Esophagus (tissue), 2 donors: ENCODE measurements around the gene CD84. TPM values are rescaled to one million over a fixed set of nuclear protein-coding genes. Genes with fewer than 3 reads are reported as not detected.
"Not testable (repeated sequence)": the region's sequence is repeated elsewhere in the genome, so short reads cannot be mapped to it uniquely, and the experiment has no call there.

Experiments used
- H3K27ac ChIP-seq, 2 donors: one replicate each; pipeline ENCODE4 v1.5.1; 2013; ENCODE audit warnings: low read depth in 2 of 2, mild to moderate bottlenecking in 2 of 2, inconsistent platforms in 1 of 2, low read length in 1 of 2, moderate library complexity in 1 of 2
- H3K27me3 ChIP-seq, 2 donors: one replicate each; pipeline ENCODE4 v1.6.1; 2013; ENCODE audit warnings: low read length in 2 of 2, control low read depth in 1 of 2, mild to moderate bottlenecking in 1 of 2; ENCODE audit not compliant: insufficient read depth in 2 of 2, control insufficient read depth in 1 of 2
- H3K36me3 ChIP-seq, 2 donors: one replicate each; pipeline ENCODE4 v1.6.1; 2013; ENCODE audit warnings: low read length in 1 of 2; ENCODE audit not compliant: control insufficient read depth in 2 of 2, insufficient read depth in 2 of 2
- H3K4me1 ChIP-seq, 2 donors: one replicate each; pipeline ENCODE4 v1.6.1; 2013; ENCODE audit warnings: low read length in 1 of 2; ENCODE audit not compliant: control insufficient read depth in 2 of 2, insufficient read depth in 2 of 2
- H3K4me3 ChIP-seq, 2 donors: one replicate each; pipeline ENCODE4 v1.5.1; 2013; ENCODE audit warnings: low read length in 2 of 2, mild to moderate bottlenecking in 2 of 2, low read depth in 1 of 2, moderate library complexity in 1 of 2
- H3K9me3 ChIP-seq, 2 donors: one replicate each; pipeline ENCODE4 v1.6.1; 2013; ENCODE audit warnings: mild to moderate bottlenecking in 2 of 2, low read depth in 1 of 2, low read length in 1 of 2, moderate library complexity in 1 of 2; ENCODE audit not compliant: control insufficient read depth in 2 of 2, insufficient read depth in 1 of 2
- WGBS, 2 donors: extraction: QIAGEN DNeasy Blood & Tissue Kit; methylation state at CpG; one replicate each; pipeline ENCODE4 v1.1.7; 2013; 5-methylcytosine and 5-hydroxymethylcytosine counted together
- polyA plus RNA-seq, 2 donors: library from polyadenylated mRNA; stranded (reverse); fragments of 200-250 nt; gene quantifications; one replicate each; pipeline ENCODE4 v1.2.3, GENCODE V29; 2013
- donor health status: healthy with polysubstance abuse.
- donor health status: Bipolar disorder and iron deficiency.

The CD84 gene
- polyA plus RNA-seq, 2 donors: 0.26 to 0.29 TPM

GRCh38 chr1:160499631-160500030 lies 79.7 kb downstream of the CD84 start:
- WGBS, 2 donors: 87 to 93% methylated on average over 1 of the region's 1 CpG
- Histone ChIP-seq H3K36me3 (no peaks in the 10 kb centered on the region), H3K4me3 (no peak overlapping the region), H3K27me3 (no peaks in the 10 kb centered on the region), H3K4me1 (no peaks in the 10 kb centered on the region), H3K27ac (no peak overlapping the region), H3K9me3 (no peaks in the 10 kb centered on the region)

- H3K4me1 ChIP-seq, H3K36me3 ChIP-seq, H3K27ac ChIP-seq, H3K9me3 ChIP-seq, H3K4me3 ChIP-seq, H3K27me3 ChIP-seq: not testable (repeated sequence)
- 86 to 88% methylated on average over 3 of the region's 3 CpGs for WGBS, 2 donors
Observed at GRCh38 chr1:160498301-160499065, 80.8 kb downstream of the CD84 start.

- Histone ChIP-seq H3K9me3 (no peaks in the 10 kb centered on the region), H3K27ac (no peak overlapping the region), H3K36me3 (no peaks in the 10 kb centered on the region), H3K4me3 (no peak overlapping the region), H3K27me3 (no peaks in the 10 kb centered on the region), H3K4me1 (no peaks in the 10 kb centered on the region)
- 85 to 88% methylated on average over 4 of the region's 4 CpGs for WGBS, 2 donors
Observed at GRCh38 chr1:160496334-160496733, 83.0 kb downstream of the CD84 start.

- Histone ChIP-seq H3K36me3 (no peaks in the 10 kb centered on the region), H3K4me1 (no peaks in the 10 kb centered on the region), H3K27ac (no peak overlapping the region), H3K9me3 (no peaks in the 10 kb centered on the region), H3K4me3 (no peak overlapping the region), H3K27me3 (no peaks in the 10 kb centered on the region)
- 81 to 82% methylated on average over 3 of the region's 3 CpGs for WGBS, 2 donors
Observed at GRCh38 chr1:160494620-160495019, 84.7 kb downstream of the CD84 start.

- Histone ChIP-seq H3K9me3 (no peaks in the 10 kb centered on the region), H3K27ac (no peak overlapping the region), H3K36me3 (no peaks in the 10 kb centered on the region), H3K4me3 (no peak overlapping the region), H3K27me3 (no peaks in the 10 kb centered on the region), H3K4me1 (no peaks in the 10 kb centered on the region)
- 75 to 85% methylated on average over 2 of the region's 2 CpGs for WGBS, 2 donors
Observed at GRCh38 chr1:160492617-160493016, 86.7 kb downstream of the CD84 start.

GRCh38 chr1:160491981-160492380 lies 87.3 kb downstream of the CD84 start:
- 94 to 96% methylated on average over 3 of the region's 3 CpGs for WGBS, 2 donors

More at GRCh38 chr1:160491981-160492380, 87.3 kb downstream of the CD84 start:
- Histone ChIP-seq H3K27me3 (no peaks in the 10 kb centered on the region), H3K4me3 (no peak overlapping the region), H3K9me3 (no peaks in the 10 kb centered on the region), H3K36me3 (no peaks in the 10 kb centered on the region), H3K27ac (no peak overlapping the region), H3K4me1 (no peaks in the 10 kb centered on the region)

Other genes with a start within 250 kb of the CD84 start
- 10 to 100 TPM; 45.1 to 51.1 TPM for gene COPA, start 236.2 kb downstream of the CD84 start, polyA plus RNA-seq
- 10 to 100 TPM; 34.2 to 34.9 TPM for gene NCSTN, start 236.1 kb downstream of the CD84 start, polyA plus RNA-seq
- under 1 TPM; 0.08 to 0.09 TPM for gene NHLH1, start 212.4 kb downstream of the CD84 start, polyA plus RNA-seq
- gene VANGL2, start 178.9 kb downstream of the CD84 start, polyA plus RNA-seq: 1 to 10 TPM; 4.5 to 6.8 TPM
- gene SLAMF6, start 56.2 kb downstream of the CD84 start, polyA plus RNA-seq: 1 to 10 TPM in 1 of 2 donors, under 1 TPM in 1; 0.55 to 1.4 TPM
- under 1 TPM; 0.26 to 0.29 TPM for gene SLAMF1, start 67.5 kb upstream of the CD84 start, polyA plus RNA-seq
- 1 to 10 TPM; 3.3 to 4.6 TPM for gene CD48, start 132.3 kb upstream of the CD84 start, polyA plus RNA-seq
- 1 to 10 TPM; 2.9 to 4.0 TPM for gene SLAMF7, start 159.8 kb upstream of the CD84 start, polyA plus RNA-seq
- gene LY9, start 216.7 kb upstream of the CD84 start, polyA plus RNA-seq: under 1 TPM; 0.54 to 0.73 TPM